ENCODE data around the gene CCL27.

GRCh38 chr9:34650816-34651215 lies 11.6 kb downstream of the CCL27 start:
- TF ChIP-seq CTCF (conservative IDR thresholded peaks at IDR 0.05 in 1 of 2, IDR thresholded peaks at IDR 0.05 in 1 of 2; ENCODE audit: low read depth in 1 of 2, low read length in 2 of 2) (no peak), EZH2 (IDR thresholded peaks at IDR 0.05; ENCODE audit: low read length, missing control alignments) (no peak)

All from fibroblast of lung (primary cell).